Sigmoid colon (tissue), 7 donors: ENCODE measurements around the gene DZIP1. TPM values are rescaled to one million over a fixed set of nuclear protein-coding genes. Genes with fewer than 3 reads are reported as not detected.
"Not testable (repeated sequence)": the region's sequence is repeated elsewhere in the genome, so short reads cannot be mapped to it uniquely, and the experiment has no call there.

Experiments
- DNase-seq: peaks from one replicate; pipeline ENCODE4 v3.0.0-alpha.2; 2019
- H3K27ac ChIP-seq, 4 donors: fragments of 200-600 bp; sonication (generic); one replicate each; pipeline ENCODE4 v1.5.1; 2016 to 2019; ENCODE audit warnings: mild to moderate bottlenecking in 1 of 4
- H3K27me3 ChIP-seq, 3 donors: fragments of 200-600 bp; sonication (generic); one replicate each; pipeline ENCODE4 v1.5.1; 2019; ENCODE audit warnings: mild to moderate bottlenecking in 1 of 3
- H3K36me3 ChIP-seq, 4 donors: fragments of 200-600 bp; sonication (generic); one replicate each; pipeline ENCODE4 v1.5.1; 2016 to 2019
- H3K4me1 ChIP-seq, 4 donors: fragments of 200-600 bp; sonication (generic); one replicate each; pipeline ENCODE4 v1.5.1; 2017 to 2019
- H3K4me3 ChIP-seq, 4 donors: fragments of 200-600 bp; sonication (generic); one replicate each; pipeline ENCODE4 v1.5.1; 2017 to 2019; ENCODE audit warnings: mild to moderate bottlenecking in 2 of 4, moderate library complexity in 1 of 4
- H3K9me3 ChIP-seq, 4 donors: fragments of 200-600 bp in 3 of 4; sonication (generic) in 3 of 4; one replicate each; pipeline versions ENCODE4 v1.5.1 to v1.6.1; 2013 to 2019
- EP300 ChIP-seq, 4 donors: sonication (generic); formaldehyde crosslinking; IDR thresholded peaks; one replicate each; pipeline ENCODE4 v1.6.1; 2017; ENCODE audit warnings: antibody characterized with exemption in 4 of 4
- POLR2A ChIP-seq, 2 donors: fragments of 450-650 bp; IDR thresholded peaks; one replicate each; pipeline ENCODE4 v1.6.1; 2016; ENCODE audit warnings: antibody characterized with exemption in 2 of 2, mild to moderate bottlenecking in 2 of 2, moderate library complexity in 2 of 2
- POLR2AphosphoS5 ChIP-seq, 4 donors: sonication (generic); formaldehyde crosslinking; IDR thresholded peaks; one replicate each; pipeline ENCODE4 v1.6.1; 2017; ENCODE audit warnings: antibody characterized with exemption in 4 of 4
- WGBS, 2 donors: extraction: QIAGEN DNeasy Blood & Tissue Kit; methylation state at CpG; one replicate each; pipeline ENCODE4 v1.1.7; 2013; 5-methylcytosine and 5-hydroxymethylcytosine counted together
- intact Hi-C: fragments of 100-400 bp; cut with DNase I; formaldehyde crosslinking; loops from one replicate; pipeline ENCODE4 v1.15.1; 2023
- polyA plus RNA-seq, 3 donors: library from polyadenylated mRNA; stranded (reverse); fragments of 200-250 nt; gene quantifications; one replicate each; pipeline ENCODE4 v1.2.3, GENCODE V29; 2013
- total RNA-seq, 4 donors: library from RNA; depleted of rRNA; stranded (reverse); fragments of >200 nt; gene quantifications; one replicate each; pipeline ENCODE4 v1.1.0, GENCODE V29; 2016
- TF ChIP-seq, protein P1 (sequence below), 4 experiments: fragments of 450-650 bp in 3 of 4; fragments of 200-600 bp in 1 of 4; IDR thresholded peaks; one replicate each; pipeline ENCODE4 v1.5.1; 2016 to 2019; ENCODE audit warnings: antibody characterized with exemption in 4 of 4, mild to moderate bottlenecking in 3 of 4, moderate library complexity in 2 of 4
- donor health status: healthy with polysubstance abuse.
- donor health status: Bipolar disorder and iron deficiency.
- donor health status: healthy.

DZIP1 gene
- total and polyA plus RNA-seq, 7 donors = 1.8 to 41.8 (median 17.5) TPM

DNA sequence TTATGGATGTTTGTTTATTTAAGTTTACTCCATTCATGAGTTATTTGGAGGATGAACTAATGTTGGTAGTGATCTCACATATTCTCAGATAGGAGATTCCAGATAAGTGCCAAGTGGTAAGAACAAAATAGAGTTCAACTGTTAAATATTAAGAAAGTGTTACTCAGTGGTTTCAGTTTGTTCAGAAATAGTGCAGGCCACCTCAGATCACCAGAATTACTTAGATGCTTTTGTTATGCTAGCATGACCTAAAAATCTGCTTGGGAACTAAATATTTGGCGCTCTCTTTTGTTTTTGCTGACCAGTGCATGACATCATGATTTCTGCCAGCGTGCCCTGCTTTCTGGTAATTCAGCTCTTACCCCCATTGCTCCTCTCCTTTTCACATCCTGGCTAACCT, 76.4 kb downstream of the DZIP1 start:
- no peaks in the 10 kb centered on the region for H3K36me3 ChIP-seq
- intact Hi-C loops = no loop called here
- no peaks in the 10 kb centered on the region for H3K9me3 ChIP-seq
- H3K27me3 ChIP-seq = no peaks in the 10 kb centered on the region
- no peak for DNase-seq
- 95 to 98% methylated on average over 2 of the region's 2 CpGs for WGBS, 2 donors
- H3K4me1 ChIP-seq = no peaks in the 10 kb centered on the region
- no peak overlapping the region for H3K27ac ChIP-seq
- TF ChIP-seq POLR2A (IDR thresholded peaks at IDR 0.05) = no peak
- TF ChIP-seq EP300 (IDR thresholded peaks at IDR 0.05) = no peak
- TF ChIP-seq, protein P1, sequence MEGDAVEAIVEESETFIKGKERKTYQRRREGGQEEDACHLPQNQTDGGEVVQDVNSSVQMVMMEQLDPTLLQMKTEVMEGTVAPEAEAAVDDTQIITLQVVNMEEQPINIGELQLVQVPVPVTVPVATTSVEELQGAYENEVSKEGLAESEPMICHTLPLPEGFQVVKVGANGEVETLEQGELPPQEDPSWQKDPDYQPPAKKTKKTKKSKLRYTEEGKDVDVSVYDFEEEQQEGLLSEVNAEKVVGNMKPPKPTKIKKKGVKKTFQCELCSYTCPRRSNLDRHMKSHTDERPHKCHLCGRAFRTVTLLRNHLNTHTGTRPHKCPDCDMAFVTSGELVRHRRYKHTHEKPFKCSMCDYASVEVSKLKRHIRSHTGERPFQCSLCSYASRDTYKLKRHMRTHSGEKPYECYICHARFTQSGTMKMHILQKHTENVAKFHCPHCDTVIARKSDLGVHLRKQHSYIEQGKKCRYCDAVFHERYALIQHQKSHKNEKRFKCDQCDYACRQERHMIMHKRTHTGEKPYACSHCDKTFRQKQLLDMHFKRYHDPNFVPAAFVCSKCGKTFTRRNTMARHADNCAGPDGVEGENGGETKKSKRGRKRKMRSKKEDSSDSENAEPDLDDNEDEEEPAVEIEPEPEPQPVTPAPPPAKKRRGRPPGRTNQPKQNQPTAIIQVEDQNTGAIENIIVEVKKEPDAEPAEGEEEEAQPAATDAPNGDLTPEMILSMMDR (IDR thresholded peaks at IDR 0.05) = no peak
- no peak for TF ChIP-seq POLR2AphosphoS5 (IDR thresholded peaks at IDR 0.05)
- H3K4me3 ChIP-seq = no peak overlapping the region

DNA sequence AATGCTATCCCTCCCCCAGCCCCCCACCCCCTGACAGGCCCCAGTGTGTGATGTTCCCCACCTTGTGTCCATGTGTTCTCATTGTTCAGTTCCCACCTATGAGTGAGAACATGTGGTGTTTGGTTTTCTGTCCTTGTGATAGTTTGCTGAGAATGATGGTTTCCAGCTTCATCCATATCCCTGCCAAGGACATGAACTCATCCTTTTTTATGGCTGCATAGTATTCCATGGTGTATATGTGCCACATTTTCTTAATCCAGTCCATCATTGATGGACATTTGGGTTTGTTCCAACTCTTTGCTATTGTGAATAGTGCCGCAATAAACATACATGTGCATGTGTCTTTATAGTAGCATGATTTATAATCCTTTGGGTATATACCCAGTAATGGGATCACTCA, 78.7 kb downstream of the DZIP1 start:
- H3K9me3 ChIP-seq, H3K27ac ChIP-seq, H3K4me3 ChIP-seq, H3K36me3 ChIP-seq, DNase-seq, intact Hi-C loops, H3K4me1 ChIP-seq, H3K27me3 ChIP-seq: not testable (repeated sequence)
- 96 to 100% methylated on average over 1 of the region's 1 CpG for WGBS, 2 donors

DNA sequence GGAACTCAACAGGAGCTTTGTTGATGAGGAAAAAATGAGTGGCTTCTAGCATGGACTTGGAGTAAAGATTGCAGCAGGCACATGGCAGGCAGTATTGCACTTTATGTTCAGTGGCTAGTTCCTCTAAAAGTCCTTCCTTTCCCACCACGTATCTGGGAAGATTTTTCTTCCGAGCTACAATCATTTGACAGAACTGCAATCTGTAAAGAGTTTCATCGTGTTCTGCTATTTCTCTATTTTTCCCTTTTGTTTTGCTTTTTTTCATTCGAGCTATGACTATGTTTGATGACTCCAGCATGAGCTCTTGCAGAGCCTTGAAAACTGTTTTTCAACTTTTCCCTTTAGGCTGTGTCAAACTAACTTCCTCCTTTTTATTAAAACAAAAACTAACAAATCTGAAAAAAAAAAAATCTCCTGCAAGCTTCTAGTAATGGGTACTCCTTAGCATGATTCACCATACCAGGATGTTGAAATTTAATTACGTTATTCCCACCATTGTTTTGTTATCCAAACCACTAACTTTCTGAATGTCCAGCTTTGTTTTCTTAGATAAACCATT, 79.7 kb downstream of the DZIP1 start:
- intact Hi-C loops = no loop called here
- DNase-seq = no peak
- H3K27ac ChIP-seq = no peak overlapping the region

DNA sequence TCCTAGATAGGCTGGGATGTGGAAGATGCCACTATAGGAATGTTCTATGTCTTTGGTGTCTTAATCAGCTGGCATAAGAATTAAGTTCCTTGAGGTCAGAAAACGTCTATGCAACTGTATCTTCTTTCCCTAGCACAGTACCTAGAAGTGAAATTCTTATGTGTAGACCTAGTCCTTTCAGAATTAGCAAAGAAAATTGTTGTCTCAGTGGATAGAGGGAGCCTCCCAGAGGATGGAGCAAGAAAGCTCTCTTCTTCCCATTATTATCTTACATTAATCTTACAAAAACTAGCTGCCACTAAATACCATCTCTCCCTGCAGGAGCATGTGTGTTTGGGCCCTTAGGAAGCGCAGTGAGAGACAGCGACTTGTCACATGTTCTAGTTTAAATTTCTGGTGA, 80.4 kb downstream of the DZIP1 start:
- no peaks in the 10 kb centered on the region for H3K27me3 ChIP-seq
- no peak overlapping the region for H3K27ac ChIP-seq
- no peaks in the 10 kb centered on the region for H3K36me3 ChIP-seq
- H3K9me3 ChIP-seq = no peaks in the 10 kb centered on the region
- TF ChIP-seq POLR2AphosphoS5 (IDR thresholded peaks at IDR 0.05) = no peak
- TF ChIP-seq EP300 (IDR thresholded peaks at IDR 0.05) = no peak
- TF ChIP-seq POLR2A (IDR thresholded peaks at IDR 0.05) = no peak
- TF ChIP-seq, protein P1 (IDR thresholded peaks at IDR 0.05) = no peak
- intact Hi-C loops = no loop called here
- no peaks in the 10 kb centered on the region for H3K4me1 ChIP-seq
- no peak overlapping the region for H3K4me3 ChIP-seq
- DNase-seq = no peak
- WGBS, 2 donors = 71 to 79% methylated on average over 3 of the region's 3 CpGs

More for the DNA sequence above, 79.7 kb downstream of the DZIP1 start:
- H3K27me3 ChIP-seq = no peaks in the 10 kb centered on the region
- H3K4me1 ChIP-seq = no peaks in the 10 kb centered on the region
- H3K4me3 ChIP-seq = no peak overlapping the region
- H3K36me3 ChIP-seq = no peaks in the 10 kb centered on the region
- no peaks in the 10 kb centered on the region for H3K9me3 ChIP-seq
- 41 to 54% methylated on average over 5 of the region's 5 CpGs for WGBS, 2 donors
- TF ChIP-seq EP300 (IDR thresholded peaks at IDR 0.05) (no peak), POLR2A (IDR thresholded peaks at IDR 0.05) (no peak), POLR2AphosphoS5 (IDR thresholded peaks at IDR 0.05) (no peak)
- TF ChIP-seq, protein P1 (IDR thresholded peaks at IDR 0.05) = no peak

DNA sequence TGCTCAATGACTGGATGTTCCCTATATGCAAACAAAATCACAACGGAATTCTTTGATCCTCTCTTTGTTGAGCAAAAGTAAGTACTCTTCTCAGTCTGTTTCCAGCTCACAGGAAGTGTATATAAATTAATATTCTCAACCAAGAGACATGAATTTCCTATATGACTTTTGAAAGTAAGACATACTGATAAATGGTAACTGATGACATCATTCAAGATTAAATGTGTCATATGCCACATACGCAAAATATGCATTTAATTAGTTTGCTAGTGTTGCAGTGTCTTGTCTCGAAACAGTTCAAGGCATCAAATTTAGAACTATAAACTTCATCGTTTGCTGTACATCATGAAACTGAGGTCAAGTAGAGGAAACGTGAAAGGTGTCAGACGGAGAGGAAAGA, 84.1 kb downstream of the DZIP1 start:
- TF ChIP-seq, protein P1 (IDR thresholded peaks at IDR 0.05) = no peak
- TF ChIP-seq POLR2A (IDR thresholded peaks at IDR 0.05) = no peak
- no peaks in the 10 kb centered on the region for H3K9me3 ChIP-seq
- no peaks in the 10 kb centered on the region for H3K4me1 ChIP-seq
- intact Hi-C loops = no loop called here
- H3K27ac ChIP-seq = no peak overlapping the region
- H3K36me3 ChIP-seq = no peaks in the 10 kb centered on the region
- no peak for DNase-seq
- no peaks in the 10 kb centered on the region for H3K27me3 ChIP-seq
- WGBS, 2 donors = 78 to 81% methylated on average over 6 of the region's 6 CpGs
- H3K4me3 ChIP-seq = no peak overlapping the region
